GM19324 (cell line): ENCODE results near the gene SPOCK1.

Experiments used
- ATAC-seq: cut with Tn5 transposase; IDR thresholded peaks from one replicate; pipeline ENCODE4 v1.9.1; 2021; ENCODE audit warnings: mild to moderate bottlenecking, moderate library complexity; ENCODE audit not compliant: unreplicated experiment, low FRiP score

Gene SPOCK1

DNA sequence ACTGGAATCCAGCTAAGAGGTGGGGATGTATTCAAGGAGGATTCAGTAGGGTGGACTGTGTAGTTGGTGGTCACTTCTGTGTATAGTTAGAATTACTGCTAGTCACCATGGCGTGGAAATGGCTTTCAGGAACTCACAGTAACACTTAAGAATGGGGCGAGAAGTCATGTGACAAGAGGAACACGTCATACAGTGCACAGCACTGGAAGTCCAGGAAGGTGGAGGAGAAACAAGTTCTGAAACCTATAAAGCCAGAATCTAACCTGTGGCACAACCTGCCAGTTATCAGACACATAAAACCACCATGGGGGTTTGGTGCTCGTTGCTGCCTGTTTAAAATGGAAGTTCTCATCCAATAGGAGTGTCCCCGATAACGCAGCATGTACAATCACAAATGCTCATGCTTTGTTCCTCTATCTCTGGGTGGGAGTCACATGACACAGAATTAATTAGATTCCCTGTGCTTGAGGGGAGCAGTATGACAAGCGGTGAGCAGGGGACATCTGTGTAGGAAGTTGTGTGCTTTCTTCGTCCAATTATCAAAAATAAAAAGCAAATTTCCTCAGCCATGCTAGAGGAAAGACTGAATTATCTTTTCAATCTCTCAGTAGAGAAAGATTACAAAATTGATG, 193.0 kb downstream of the SPOCK1 start:
- ATAC-seq: no peak

DNA sequence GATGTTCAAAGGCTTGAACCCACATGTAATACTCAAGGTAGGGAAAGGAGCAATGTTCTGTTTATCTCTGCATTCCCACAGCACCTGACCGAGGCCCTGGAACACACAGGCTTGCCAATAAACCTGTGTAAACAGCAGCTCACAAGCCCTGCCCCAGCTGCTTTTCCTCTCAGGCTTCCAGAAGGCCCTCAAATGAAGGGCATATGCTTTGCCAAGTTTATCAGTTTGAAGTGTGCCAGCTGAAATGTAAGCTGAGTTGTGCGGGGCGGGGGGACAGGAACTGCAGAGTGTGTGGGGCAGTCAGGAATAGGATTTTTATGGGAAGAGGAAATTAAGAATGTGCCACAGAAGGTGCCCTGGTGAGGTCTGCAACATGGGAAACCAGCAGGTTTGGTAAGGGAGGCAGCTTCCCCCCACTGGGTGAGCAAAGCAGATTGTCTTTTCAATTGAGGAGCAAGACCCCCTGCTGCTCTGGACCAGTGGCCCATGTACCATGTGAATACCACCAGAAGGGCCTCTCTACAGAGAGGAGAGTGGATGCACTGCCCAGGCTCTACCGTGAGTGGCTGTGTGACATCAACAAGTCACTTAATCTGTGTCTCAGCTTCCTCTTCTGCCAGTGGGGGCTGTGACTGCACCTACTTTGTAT, 194.8 kb downstream of the SPOCK1 start:
- no peak for ATAC-seq

DNA sequence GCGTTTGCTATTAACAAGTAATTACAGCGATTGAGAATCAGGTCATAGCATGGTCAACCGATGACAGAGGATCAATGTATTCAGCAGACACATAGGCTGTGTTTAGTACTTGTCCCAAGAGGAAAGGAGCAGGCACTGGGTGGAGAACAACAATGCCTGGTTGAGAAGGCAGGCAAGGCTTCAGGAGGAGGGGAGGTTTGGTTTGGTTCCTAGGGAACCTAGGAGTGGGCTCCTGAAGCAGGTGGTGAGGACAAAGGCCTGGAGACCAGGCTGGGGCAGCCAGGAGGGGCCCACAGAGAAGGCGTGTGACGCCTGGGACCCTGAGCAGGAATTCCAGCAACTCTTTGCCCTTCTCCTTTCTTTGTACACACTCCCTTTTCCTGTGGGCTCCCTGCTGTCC, 195.6 kb downstream of the SPOCK1 start:
- no peak for ATAC-seq

DNA sequence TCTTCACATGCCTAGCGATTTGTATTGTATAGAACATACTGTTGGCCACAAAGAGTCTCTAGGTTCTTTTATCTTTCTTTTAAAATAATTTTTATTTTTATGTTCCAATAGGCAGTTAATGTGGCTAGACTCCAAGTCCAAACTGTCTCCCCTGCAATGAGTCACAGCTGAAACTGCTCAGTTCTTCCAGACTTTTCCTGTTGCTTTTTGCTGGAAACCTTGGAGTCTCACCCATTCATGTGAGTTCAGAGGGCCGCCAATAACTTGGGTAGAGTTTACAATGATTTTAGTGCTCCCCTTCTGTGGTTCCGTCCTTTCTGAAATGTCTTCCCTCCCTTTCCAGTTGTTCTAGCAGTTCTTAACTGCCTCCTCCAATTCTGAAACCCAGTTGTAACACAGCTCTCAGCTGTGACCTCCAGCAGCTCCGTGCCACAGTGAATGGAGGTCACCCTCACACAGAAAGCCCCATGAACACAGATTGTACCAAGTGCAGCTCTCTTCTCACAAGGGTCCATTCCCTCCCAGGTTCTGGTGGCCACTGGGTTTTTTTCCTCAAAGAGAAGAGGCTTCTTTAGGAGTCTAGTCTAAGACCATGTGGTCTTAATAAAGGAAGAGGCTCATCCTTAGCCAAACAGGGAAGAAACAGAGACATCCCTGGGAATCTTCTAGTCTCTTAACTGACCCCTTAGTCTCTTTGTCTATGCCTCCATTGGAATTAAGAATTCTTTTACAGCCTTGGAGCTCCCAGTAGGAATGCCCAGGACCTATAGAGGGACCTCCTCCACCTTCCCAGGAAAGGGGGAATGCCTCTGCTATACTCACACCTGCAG, 198.5 kb downstream of the SPOCK1 start:
- ATAC-seq: no peak

DNA sequence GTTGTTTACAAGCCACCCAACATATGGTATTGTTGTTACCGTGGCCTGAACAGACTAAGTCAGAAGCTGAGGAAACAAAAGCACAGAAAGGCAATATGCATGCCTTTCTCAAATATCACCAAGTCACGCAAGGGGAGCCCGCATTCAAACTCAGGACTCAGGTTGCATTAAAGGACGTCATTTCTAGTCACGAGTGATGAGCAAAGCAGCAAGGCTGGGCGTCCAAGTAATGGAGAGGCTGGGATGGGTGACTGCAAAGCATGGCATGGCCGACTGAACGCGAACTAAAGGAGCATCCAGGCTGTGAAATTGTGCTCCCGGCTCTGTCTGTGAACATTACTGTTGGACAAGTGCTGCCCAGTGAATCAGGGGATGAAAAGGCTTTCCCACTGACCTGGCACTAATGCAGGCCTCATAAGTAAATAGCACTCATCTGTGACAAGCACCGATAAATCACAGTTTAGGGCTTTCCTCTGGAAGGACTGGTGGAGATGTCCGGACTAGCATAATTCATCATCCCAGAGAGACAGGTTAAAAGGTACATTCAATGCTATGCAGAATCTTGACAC, 202.8 kb downstream of the SPOCK1 start:
- no peak for ATAC-seq

DNA sequence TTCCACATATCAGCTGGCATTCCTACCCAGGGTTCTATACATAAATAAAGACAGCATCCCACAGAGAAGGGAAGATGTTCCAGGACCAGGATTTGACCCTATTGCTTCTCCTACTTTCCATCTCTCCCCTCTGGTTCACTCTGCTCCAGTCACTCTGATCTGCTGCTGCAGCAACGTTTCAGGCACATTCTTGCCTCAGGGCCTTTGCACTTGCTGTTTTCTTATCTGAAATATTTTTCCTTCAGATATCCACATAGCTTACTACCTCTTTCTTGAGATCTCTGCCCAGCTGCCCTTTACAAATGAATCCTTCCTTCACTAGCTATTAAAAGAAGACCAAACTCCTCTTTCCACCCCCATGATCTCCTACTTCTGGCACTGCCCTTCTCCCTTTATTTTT, 204.5 kb downstream of the SPOCK1 start:
- ATAC-seq: no peak

DNA sequence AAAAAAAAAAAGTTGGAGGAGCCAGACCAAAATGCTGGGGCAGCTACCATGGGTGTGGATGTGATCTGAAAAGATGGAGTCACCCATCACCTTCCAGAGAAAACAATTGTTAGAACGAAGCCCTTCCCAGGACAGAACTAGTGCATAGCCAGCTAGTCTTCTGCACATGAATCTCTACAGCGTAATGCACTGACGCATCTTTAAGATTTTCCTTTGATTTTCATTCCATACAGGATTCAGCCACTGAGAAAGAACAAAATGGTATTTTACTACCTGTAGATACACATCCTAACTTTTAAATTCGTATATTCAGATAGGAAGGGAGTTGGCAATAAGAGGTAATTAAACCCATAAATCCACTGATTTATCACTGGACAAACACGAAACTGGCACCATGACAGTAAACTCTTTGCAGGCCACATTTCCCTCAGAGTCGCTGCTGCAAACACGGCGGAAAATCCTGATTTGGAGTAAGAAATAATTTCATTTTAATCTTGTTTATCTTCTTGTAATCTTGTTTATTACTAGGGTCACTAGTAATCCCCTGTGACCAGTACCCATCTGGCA, 206.6 kb downstream of the SPOCK1 start:
- ATAC-seq: no peak

DNA sequence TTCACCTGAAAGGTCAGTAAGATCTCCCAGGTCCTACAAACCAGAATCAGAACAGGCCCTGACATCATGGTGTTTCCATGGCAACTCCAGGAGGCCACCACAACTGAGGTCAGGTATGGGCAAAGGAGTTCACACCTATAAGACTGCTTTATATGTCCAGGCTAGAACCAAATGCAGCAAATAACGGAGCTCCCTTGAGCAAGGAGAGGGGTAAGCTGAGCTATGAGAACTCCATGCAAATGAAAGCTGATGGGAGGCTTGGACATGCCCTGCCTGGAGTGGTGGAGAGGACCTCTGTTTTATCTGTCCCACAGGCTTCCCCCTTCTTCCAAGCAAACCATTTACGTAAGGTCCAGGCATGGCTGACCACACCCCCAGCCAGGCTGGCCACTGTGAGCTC, 207.7 kb downstream of the SPOCK1 start:
- ATAC-seq: no peak

DNA sequence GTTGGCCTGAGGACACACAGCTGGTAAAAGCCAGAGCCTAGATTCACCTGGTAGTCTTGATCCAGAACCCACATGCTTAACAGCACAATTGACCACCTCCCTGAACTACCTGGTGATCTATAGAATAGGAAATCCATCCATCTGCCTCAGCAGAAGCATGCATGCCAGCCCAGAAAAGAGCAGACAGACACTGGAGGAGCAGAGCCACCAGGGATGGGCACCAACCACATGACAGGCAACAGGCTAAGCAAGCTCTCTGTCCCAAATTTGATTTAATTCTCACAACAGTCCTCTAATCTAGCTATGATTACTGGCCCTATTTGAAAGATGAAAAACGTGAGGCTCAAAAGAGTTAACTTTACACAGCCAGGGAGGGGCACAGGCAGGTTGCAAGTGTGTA, 208.1 kb downstream of the SPOCK1 start:
- ATAC-seq: no peak

DNA sequence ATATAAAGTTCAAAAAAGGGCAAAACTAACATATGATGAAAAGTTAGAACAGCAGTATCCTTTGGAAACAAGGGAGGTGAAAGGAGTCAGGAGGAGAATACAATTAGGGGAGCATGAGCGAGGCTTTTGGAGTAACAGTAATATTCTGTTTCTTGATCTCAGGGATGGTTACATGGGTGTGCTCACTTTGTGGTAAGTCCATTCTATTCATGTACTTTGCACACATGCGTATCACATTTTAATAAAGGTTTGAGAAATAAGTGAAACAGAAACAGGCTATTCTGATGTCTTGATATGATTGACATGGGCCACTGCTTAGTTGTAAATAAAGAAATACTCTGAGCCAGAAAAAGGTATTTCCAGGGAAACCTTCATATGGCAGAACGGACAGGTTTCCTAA, 208.8 kb downstream of the SPOCK1 start:
- ATAC-seq: no peak

DNA sequence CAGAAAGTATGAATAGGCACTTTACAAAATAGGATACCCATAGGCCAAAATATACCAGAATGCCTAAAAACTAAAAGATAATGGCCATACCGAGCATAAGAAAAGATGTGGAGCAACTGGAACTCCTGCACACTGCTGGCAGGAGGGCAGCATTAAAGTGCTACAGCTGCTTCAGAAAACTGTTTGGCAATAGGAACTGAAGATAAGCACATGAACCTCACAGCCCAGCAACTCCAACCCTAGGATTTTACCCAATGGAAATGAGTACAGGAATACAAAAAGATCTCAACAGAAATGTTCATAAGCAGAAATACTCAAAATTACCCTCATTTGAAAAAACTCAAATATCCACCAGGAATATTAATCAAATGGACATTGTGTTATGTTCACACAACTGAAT, 209.3 kb downstream of the SPOCK1 start:
- no peak for ATAC-seq

DNA sequence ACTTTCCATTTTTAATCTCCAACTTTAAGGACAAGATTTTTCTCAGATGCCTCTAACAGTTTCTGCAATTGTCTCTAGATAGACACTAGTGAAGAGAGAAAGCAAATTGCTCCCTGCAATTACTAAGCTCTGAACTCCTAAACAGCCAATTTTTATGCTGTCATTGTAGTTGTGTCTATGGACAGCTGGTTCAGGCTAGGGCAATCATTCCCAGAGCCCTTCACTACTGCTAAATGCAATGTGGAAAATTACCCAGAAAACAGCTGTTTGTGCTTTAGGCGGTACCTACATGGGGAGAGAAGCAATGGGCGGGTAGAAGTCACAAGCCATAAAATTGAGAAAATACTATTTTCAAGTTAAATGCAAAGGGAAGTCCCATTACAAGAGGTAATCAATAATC, 211.6 kb downstream of the SPOCK1 start:
- no peak for ATAC-seq

DNA sequence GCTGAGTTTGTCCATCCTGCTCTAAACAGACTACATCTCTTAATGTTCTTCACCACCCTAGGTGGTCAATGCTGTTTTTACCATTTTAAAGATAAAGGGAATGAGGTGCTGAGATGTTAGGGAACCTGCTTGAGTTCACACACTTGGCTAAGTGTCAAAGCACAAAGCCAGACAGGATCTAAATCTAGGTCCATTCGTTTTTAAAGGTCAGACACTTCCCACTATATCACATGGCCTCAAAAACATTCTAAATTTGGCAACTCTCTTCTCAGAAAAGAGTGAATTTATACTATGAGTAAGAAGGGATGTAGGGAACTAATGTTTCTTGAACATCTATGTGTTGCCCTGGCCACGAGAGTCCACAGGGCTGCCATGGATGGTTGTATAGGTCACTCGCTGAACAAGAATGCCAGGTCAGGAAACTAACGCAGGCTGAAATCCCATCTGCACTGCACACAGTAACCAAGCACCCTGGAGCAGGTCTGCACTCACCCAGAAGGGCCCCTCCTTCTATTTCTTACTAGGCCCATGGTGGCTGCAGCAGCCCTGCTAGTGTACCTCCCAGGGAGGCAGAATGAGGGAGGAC, 213.0 kb downstream of the SPOCK1 start:
- ATAC-seq: no peak

DNA sequence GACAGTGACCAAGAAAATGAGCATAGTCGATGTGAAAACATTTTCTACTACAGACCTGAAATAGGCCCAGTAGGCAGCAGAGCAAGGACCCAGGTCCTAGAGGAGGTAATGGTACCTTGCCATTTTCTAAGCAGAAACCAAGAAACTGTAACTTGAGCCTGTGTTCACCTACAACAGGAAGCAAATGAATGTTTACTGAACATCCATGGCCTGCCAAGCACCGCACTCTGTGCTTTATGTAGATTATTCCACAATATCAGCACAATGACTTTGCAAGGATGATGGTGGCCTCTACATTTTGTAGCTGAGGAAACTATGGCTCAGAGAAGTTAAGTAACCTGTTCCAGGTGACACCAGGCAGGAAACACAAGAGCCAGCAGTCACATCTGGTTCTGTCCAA, 215.3 kb downstream of the SPOCK1 start:
- no peak for ATAC-seq

DNA sequence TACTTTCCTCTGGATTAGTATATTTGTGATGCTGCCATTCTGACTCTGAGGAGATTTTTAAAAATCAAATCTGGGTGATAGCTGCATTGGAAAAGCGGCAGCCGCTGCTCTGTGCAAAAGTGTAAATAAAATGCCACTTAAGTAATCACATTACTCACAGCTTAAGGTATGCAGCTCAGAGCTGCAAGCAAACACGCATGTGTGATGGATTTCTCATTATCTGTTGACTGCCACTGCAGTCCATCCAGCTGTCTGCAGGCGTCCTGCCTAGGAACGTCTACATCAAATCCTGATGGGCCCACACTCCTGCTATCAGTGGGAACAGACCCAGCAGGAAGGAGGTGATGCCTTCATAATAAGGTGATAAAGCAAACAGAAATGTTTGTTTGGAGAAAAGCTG, 216.9 kb downstream of the SPOCK1 start:
- ATAC-seq: no peak

DNA sequence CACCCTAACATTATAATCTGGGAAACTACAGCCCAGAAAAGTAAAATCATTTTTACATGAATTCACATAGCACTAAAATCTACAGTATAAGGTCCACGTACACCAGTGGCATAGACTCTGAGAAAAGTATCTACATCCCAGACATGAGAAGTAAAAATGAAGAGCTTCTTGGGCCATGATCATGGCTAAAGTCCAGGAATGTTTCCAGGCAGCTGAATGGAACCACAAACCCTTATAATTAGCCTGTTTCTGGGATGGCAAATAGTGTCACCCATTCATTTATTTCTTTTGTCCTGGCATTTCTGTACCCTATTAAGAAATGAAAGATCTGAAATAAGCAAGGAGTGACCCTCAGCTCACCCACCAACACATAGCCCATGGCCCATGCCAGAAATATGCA, 217.9 kb downstream of the SPOCK1 start:
- no peak for ATAC-seq

DNA sequence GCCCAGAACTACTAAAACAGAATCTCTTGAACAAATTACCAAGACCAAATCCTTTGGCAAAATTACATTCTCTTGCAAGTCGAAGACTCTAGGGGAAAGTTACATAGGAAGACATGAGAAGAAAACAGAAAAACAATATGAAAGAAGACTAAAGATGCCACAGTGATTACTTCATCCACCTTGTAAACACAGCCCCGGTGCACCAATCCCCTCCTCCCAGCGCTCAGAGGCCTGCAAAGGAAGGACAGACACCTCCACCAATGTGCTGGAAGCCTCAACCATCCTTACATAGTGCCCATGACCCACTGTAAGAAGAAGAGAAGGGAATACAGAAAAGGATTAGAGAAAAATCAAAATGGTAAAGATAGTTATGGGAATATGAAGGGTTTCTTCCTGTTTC, 218.5 kb downstream of the SPOCK1 start:
- ATAC-seq: no peak

DNA sequence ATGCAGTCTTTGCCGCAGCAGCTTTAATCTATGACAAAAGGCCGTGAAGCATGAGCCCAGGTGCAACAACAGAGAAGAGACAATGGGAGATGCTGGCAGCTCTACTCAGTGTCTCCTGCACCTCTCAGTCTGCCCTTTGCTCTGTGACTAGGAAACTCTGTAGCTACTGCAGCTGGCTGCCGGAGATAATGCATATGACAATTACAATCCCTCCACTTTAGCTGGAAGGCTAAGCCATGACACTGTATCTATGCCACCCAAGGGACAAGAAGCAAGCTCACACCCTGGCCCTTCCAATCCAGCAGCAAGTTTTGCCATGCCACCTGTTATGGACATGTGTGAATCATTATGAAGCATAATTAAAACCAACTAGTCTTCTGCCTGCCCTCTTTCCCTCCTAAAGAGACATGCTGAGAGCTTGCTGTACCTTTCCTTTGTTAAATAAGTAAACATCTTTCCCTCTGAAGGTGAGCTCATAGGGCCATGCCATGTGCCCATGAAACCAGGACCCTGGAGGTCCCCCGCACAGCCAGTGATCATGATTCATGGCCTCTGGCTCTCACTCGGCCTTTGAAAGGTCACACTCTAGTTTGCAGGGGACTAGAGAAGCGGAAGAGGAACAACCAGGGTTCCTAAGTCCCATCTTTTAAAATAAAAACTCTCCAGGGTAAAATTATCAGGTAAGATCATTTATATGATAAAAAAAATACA, 219.4 kb downstream of the SPOCK1 start:
- ATAC-seq: no peak

DNA sequence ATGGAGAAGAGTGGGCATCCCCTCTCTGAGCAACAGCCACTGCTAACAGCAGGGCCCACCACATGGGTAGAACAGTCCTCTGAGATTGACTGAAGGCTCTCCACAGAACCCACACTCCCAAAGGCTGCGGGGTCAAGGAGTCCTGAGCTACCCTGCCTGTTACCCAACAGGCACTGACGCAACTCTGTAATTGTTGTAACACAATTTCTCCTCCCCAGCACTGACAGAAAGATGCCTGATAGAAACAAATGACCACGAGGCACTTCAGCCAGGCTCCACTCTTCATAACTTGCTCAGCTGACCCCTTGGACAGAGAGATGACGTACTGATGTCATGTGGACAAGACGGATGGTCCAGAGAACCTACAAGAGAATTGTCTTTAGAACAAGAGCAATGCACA, 220.7 kb downstream of the SPOCK1 start:
- no peak for ATAC-seq

DNA sequence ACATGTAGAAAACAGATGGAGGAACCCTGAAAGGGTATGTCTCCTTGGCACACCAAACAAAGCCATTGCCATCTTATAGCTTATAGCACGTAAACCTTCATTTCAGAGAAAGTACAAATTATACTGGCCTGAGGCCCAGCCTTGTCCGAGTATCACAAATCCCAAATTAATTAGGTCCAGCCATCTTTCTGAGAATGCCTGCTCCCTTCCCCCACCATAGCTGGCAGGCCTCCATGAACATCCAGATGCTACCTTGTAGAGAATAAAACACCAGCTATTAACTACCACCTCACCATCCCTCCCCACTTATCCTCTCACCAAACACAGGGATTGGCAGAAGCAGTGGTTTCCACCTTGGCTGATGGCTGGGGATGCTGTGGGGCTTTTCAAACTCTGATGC, 224.0 kb downstream of the SPOCK1 start:
- no peak for ATAC-seq
